RKO (cell line): Measurements from ENCODE around the gene TMEM80.
A peak's percentile ranks its signal among the peaks of the same experiment; 100 is the strongest.
"Not testable (repeated sequence)": the region's sequence is repeated elsewhere in the genome, so short reads cannot be mapped to it uniquely, and the experiment has no call there.

Experiments
- DNase-seq: peaks from one replicate; pipeline ENCODE4 v3.0.0-alpha.2; 2016; ENCODE audit warnings: low spot score

Gene TMEM80

GRCh38 chr11:721741-722345, 26.2 kb downstream of the TMEM80 start:
- no peak for DNase-seq

- no peak for DNase-seq
Observed at GRCh38 chr11:722346-722811, 26.8 kb downstream of the TMEM80 start.

- DNase-seq: peak; percentile 66
Observed at GRCh38 chr11:723120-723883, 27.7 kb downstream of the TMEM80 start.

- no peak for DNase-seq
Observed at GRCh38 chr11:724049-724777, 28.6 kb downstream of the TMEM80 start.

- no peak for DNase-seq
Observed at GRCh38 chr11:724778-725386, 29.3 kb downstream of the TMEM80 start.

- DNase-seq: no peak
Observed at GRCh38 chr11:725624-726202, 30.1 kb downstream of the TMEM80 start.

GRCh38 chr11:726278-727220, 30.9 kb downstream of the TMEM80 start:
- DNase-seq: no peak

- no peak for DNase-seq
Observed at GRCh38 chr11:727281-727701, 31.7 kb downstream of the TMEM80 start.

GRCh38 chr11:727859-728748, 32.5 kb downstream of the TMEM80 start:
- DNase-seq: peak; percentile 96

GRCh38 chr11:728901-729491, 33.4 kb downstream of the TMEM80 start:
- DNase-seq: no peak

GRCh38 chr11:729492-730074, 34.0 kb downstream of the TMEM80 start:
- no peak for DNase-seq

GRCh38 chr11:733072-733471, 37.5 kb downstream of the TMEM80 start:
- DNase-seq: no peak

- DNase-seq: not testable (repeated sequence)
Observed at GRCh38 chr11:734541-734940, 38.9 kb downstream of the TMEM80 start.

- DNase-seq: no peak
Observed at GRCh38 chr11:737366-737765, 41.8 kb downstream of the TMEM80 start.

- not testable (repeated sequence) for DNase-seq
Observed at GRCh38 chr11:737899-738298, 42.3 kb downstream of the TMEM80 start.

GRCh38 chr11:742156-742546, 46.5 kb downstream of the TMEM80 start:
- DNase-seq: no peak

GRCh38 chr11:742571-743201, 47.1 kb downstream of the TMEM80 start:
- DNase-seq: no peak

- DNase-seq: no peak
Observed at GRCh38 chr11:745428-745827, 49.8 kb downstream of the TMEM80 start.
